Measurements from ENCODE around the gene MBD3L3. TPM values are rescaled to one million over a fixed set of nuclear protein-coding genes. Genes with fewer than 3 reads are reported as not detected.
A peak's percentile ranks its signal among the peaks of the same experiment; 100 is the strongest.

Gene MBD3L3
- total RNA-seq, 1 donor from 2014 or later, result 1.3 TPM

DNA sequence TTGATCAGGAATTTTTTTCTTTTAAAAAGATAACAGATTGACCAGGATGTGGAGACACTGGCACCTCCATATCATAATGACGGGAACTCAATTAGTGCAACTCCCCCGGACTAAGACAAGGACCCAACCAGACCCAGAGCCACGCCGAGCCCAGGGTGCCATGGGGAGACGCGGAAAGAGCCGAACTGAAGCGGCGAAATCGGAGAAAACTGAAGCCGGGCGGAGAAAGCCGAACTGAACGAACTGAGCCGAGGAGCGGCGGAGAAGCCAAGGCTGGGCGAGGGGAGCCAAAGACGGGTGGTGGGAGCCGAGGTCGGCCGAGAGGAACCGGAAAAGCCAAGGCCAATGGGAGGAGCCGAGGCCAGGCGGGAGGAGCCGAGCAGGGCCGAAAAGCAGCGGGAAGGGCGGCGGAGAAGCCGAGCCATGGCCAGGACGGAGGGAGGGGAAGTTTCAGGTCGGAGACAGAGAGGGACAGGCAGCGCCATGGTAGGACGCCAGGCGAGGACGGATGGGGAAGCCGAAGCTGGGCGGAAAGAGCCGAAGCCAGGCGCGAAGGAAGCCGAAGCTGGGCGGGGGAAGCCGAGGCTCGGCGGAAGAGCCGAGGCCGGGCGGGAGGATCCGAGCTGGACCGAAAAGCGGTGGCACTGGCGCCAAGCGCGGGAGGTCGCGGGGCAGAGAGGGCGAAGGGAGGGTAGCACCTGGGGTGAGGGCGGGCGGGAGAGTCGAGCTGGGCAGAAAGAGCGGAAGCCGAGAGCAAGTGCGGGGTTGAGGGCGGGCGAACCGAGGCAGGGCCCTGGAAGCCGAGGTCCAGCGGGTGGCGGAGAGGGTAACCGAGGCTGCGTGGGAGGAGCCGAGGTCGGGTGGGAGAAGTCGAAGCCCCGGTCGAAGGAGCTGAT lies 40.5 kb upstream of the MBD3L3 start:
- no peaks in the 10 kb centered on the region for H3K4me1 Mint-ChIP-seq (ENCODE audit: low read depth, unreplicated experiment)
- H3K27me3 Mint-ChIP-seq (ENCODE audit: unreplicated experiment), result peaks cover 7% of the 10 kb centered on the region
- H3K27ac Mint-ChIP-seq (ENCODE audit: unreplicated experiment), result peak overlapping the region; percentile 90
- TF ChIP-seq, protein P1, sequence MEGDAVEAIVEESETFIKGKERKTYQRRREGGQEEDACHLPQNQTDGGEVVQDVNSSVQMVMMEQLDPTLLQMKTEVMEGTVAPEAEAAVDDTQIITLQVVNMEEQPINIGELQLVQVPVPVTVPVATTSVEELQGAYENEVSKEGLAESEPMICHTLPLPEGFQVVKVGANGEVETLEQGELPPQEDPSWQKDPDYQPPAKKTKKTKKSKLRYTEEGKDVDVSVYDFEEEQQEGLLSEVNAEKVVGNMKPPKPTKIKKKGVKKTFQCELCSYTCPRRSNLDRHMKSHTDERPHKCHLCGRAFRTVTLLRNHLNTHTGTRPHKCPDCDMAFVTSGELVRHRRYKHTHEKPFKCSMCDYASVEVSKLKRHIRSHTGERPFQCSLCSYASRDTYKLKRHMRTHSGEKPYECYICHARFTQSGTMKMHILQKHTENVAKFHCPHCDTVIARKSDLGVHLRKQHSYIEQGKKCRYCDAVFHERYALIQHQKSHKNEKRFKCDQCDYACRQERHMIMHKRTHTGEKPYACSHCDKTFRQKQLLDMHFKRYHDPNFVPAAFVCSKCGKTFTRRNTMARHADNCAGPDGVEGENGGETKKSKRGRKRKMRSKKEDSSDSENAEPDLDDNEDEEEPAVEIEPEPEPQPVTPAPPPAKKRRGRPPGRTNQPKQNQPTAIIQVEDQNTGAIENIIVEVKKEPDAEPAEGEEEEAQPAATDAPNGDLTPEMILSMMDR (IDR thresholded peaks at IDR 0.05; ENCODE audit: partially characterized antibody, unreplicated experiment), result no peak
- H3K9me3 Mint-ChIP-seq (ENCODE audit: unreplicated experiment), result peaks cover 22% of the 10 kb centered on the region
- peak; percentile 96 for DNase-seq
- peaks cover 19% of the 10 kb centered on the region for H3K36me3 Mint-ChIP-seq (ENCODE audit: unreplicated experiment)
- H3K4me3 Mint-ChIP-seq (ENCODE audit: unreplicated experiment), result peak overlapping the region; percentile 91

DNA sequence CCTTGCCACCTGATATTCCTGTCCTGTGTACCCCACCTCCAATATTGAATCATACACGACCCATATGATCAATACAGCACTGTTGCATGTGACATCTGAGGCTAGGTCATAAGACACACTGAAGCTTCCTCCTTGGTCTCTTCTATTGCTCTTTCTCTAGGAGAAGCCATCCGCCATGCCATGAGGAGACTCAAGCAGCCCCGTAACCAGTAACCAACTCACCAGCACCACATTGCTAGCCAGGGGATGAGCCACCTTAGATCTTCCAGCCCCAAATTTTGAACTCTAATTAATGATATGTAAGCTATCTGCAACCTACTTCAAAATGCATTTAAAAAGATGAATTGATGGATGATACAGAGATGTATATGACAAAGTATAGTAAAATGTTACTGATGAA lies 39.6 kb upstream of the MBD3L3 start:
- TF ChIP-seq, protein P1 (IDR thresholded peaks at IDR 0.05; ENCODE audit: partially characterized antibody, unreplicated experiment), result no peak
- H3K4me1 Mint-ChIP-seq (ENCODE audit: low read depth, unreplicated experiment), result no peaks in the 10 kb centered on the region
- peaks cover 7% of the 10 kb centered on the region for H3K27me3 Mint-ChIP-seq (ENCODE audit: unreplicated experiment)
- H3K27ac Mint-ChIP-seq (ENCODE audit: unreplicated experiment), result peak overlapping the region; percentile 90
- H3K36me3 Mint-ChIP-seq (ENCODE audit: unreplicated experiment), result peaks cover 19% of the 10 kb centered on the region
- no peak for DNase-seq
- H3K9me3 Mint-ChIP-seq (ENCODE audit: unreplicated experiment), result peaks cover 24% of the 10 kb centered on the region
- peak overlapping the region; percentile 91 for H3K4me3 Mint-ChIP-seq (ENCODE audit: unreplicated experiment)

DNA sequence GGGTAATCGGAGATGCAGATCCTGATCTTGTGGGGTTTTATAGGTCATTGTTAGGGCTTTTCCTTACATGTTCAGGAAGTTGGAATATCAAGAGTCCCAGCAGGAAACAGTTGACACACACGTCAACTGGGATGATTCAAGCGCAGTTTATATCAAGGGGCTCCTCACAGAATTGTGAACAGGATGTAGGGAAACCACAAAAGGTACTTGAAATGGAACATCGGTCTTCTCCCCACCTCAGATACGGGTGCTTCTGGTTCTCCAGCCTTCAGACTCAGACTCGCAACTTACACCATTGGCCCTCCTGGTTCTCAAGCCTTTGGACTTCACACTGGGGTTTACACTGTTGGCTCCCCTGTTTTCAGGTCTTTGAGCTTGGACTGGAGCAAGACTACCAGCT lies 30.5 kb upstream of the MBD3L3 start:
- no peak overlapping the region for H3K27ac Mint-ChIP-seq (ENCODE audit: unreplicated experiment)
- H3K4me3 Mint-ChIP-seq (ENCODE audit: unreplicated experiment), result no peak overlapping the region
- peaks cover 44% of the 10 kb centered on the region for H3K36me3 Mint-ChIP-seq (ENCODE audit: unreplicated experiment)
- TF ChIP-seq, protein P1 (IDR thresholded peaks at IDR 0.05; ENCODE audit: partially characterized antibody, unreplicated experiment), result no peak
- no peak for DNase-seq
- peaks cover 27% of the 10 kb centered on the region for H3K9me3 Mint-ChIP-seq (ENCODE audit: unreplicated experiment)
- peaks cover 1% of the 10 kb centered on the region for H3K27me3 Mint-ChIP-seq (ENCODE audit: unreplicated experiment)
- H3K4me1 Mint-ChIP-seq (ENCODE audit: low read depth, unreplicated experiment), result no peaks in the 10 kb centered on the region

GRCh38 chr19:7083076-7083956 lies 24.8 kb upstream of the MBD3L3 start:
- H3K9me3 Mint-ChIP-seq (ENCODE audit: unreplicated experiment), result peaks cover 46% of the 10 kb centered on the region
- no peak for DNase-seq
- peaks cover 7% of the 10 kb centered on the region for H3K27me3 Mint-ChIP-seq (ENCODE audit: unreplicated experiment)
- H3K4me1 Mint-ChIP-seq (ENCODE audit: low read depth, unreplicated experiment), result no peaks in the 10 kb centered on the region
- H3K27ac Mint-ChIP-seq (ENCODE audit: unreplicated experiment), result no peak overlapping the region
- peaks cover 72% of the 10 kb centered on the region for H3K36me3 Mint-ChIP-seq (ENCODE audit: unreplicated experiment)
- H3K4me3 Mint-ChIP-seq (ENCODE audit: unreplicated experiment), result no peak overlapping the region
- TF ChIP-seq, protein P1 (IDR thresholded peaks at IDR 0.05; ENCODE audit: partially characterized antibody, unreplicated experiment), result no peak

Data from glutamatergic neuron (in vitro differentiated cells).